Colonic mucosa (tissue), 4 donors: ENCODE measurements around the gene PACSIN2. TPM values are rescaled to one million over a fixed set of nuclear protein-coding genes. Genes with fewer than 3 reads are reported as not detected.
"Not testable (repeated sequence)": the region's sequence is repeated elsewhere in the genome, so short reads cannot be mapped to it uniquely, and the experiment has no call there.

Experiments used
- DNase-seq: peaks from one replicate; pipeline ENCODE4 v3.0.0-alpha.2; 2020
- H3K27ac ChIP-seq: fragments of 200-600 bp; one replicate; pipeline ENCODE4 v1.8.0; 2021
- H3K27me3 ChIP-seq: fragments of 200-600 bp; one replicate; pipeline ENCODE4 v1.8.0; 2021
- H3K36me3 ChIP-seq: fragments of 200-600 bp; one replicate; pipeline ENCODE4 v1.8.0; 2021
- H3K4me1 ChIP-seq: fragments of 200-600 bp; one replicate; pipeline ENCODE4 v1.8.0; 2021; ENCODE audit warnings: mild to moderate bottlenecking
- H3K4me3 ChIP-seq: fragments of 200-600 bp; one replicate; pipeline ENCODE4 v1.8.0; 2021
- H3K9ac ChIP-seq, 2 donors: one replicate each; pipeline ENCODE4 v1.7.0; 2013; ENCODE audit warnings: control low read depth in 2 of 2, low read depth in 2 of 2, low read length in 2 of 2
- H3K9me3 ChIP-seq: fragments of 200-600 bp; one replicate; pipeline ENCODE4 v1.8.0; 2021
- CTCF ChIP-seq: fragments of 200-600 bp; IDR thresholded peaks from one replicate; pipeline ENCODE4 v1.8.0; 2022; ENCODE audit warnings: antibody characterized with exemption, mild to moderate bottlenecking
- intact Hi-C: fragments of 100-400 bp; cut with DNase I; formaldehyde crosslinking; loops from one replicate; pipeline ENCODE4 v1.14.1; 2022
- total RNA-seq, 2 donors: library from RNA; stranded (reverse); fragmentation: NEBNext Ultra II Directional in 1 of 2; extraction: Animal tissue kit (Norgen Biotek cat#: 25700) in 1 of 2; gene quantifications; one replicate each; pipeline ENCODE4 v1.2.1, GENCODE V29; 2021
- donor health status: healthy.
- donor health status: DM: no; HTN: no; CAD: no.
- donor health status: DM: no; HTN: no; CAD: no.

PACSIN2 gene
- total RNA-seq, 2 donors from 2014 or later, result 143 to 160 TPM

GRCh38 chr22:42922374-42923191, 92.4 kb downstream of the PACSIN2 start:
- no peak for TF ChIP-seq CTCF
- H3K4me3 ChIP-seq, result no peak overlapping the region
- no peak for DNase-seq
- H3K27me3 ChIP-seq, result no peaks in the 10 kb centered on the region
- H3K27ac ChIP-seq, result no peak overlapping the region
- H3K9me3 ChIP-seq, result no peaks in the 10 kb centered on the region
- intact Hi-C loops, result no loop called here
- no peak overlapping the region for H3K9ac ChIP-seq
- H3K36me3 ChIP-seq, result no peaks in the 10 kb centered on the region
- H3K4me1 ChIP-seq, result peaks cover 3% of the 10 kb centered on the region

DNA sequence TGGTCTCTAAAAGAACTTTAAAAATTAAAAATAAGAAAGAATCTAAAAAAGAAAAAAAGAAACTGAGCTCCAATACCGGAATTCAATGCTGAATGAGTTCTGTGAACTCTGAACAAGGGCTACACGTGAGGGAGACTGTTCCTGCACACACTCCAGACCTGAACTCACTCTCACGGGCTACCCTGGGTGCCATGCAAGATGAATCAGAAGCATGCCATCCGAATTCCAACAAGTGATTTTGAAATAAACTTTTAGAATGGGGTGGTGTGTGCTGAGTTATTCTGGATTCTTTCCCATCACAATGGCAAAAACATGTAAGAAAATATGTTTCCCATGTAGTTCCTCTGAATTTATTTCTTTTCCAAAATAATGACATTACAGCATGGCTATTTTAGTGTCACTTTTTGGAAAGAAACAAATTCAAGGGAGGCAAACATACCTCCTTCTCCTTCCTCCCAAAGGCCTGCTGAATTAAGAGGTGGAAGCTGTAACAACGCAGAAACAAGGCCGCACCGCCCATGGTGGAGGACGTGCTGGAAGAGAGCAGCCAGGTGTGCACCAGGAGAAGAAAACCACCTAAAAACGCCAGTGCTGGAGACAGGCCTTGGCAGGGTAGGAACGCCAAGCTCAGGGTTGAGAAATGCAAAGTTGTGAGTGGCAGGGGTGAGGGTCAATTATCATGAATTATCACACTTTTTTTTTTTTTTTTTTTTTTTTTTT, 94.7 kb downstream of the PACSIN2 start:
- DNase-seq, result no peak
- Histone ChIP-seq H3K9ac (no peak overlapping the region), H3K4me3 (no peak overlapping the region), H3K27me3 (no peaks in the 10 kb centered on the region), H3K4me1 (peaks cover 3% of the 10 kb centered on the region), H3K27ac (no peak overlapping the region), H3K9me3 (no peaks in the 10 kb centered on the region), H3K36me3 (no peaks in the 10 kb centered on the region)
- intact Hi-C loops, result no loop called here
- no peak for TF ChIP-seq CTCF

DNA sequence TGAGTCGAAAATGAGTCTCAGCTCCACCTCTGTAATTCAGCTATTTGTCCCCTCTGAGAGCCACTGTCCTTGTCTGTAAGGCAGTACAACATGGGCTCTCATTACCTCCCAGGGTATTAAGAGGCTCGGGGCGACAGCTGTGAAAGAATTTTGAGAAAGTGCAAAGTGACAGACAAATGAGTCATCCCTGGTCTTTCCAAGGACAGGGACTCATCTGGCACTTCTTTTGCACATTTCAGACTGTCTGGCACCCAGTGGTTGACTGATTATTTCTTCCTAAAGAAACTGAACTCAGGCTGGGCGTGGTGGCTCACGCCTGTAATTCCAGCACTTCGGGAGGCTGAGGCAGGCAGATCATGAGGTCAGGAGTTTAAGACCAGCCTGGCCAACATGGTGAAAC, 95.8 kb downstream of the PACSIN2 start:
- Histone ChIP-seq H3K27ac (no peak overlapping the region), H3K9ac (no peak overlapping the region), H3K4me3 (no peak overlapping the region), H3K9me3 (no peaks in the 10 kb centered on the region), H3K36me3 (no peaks in the 10 kb centered on the region), H3K4me1 (peaks cover 3% of the 10 kb centered on the region), H3K27me3 (no peaks in the 10 kb centered on the region)
- DNase-seq, result no peak
- intact Hi-C loops, result no loop called here
- TF ChIP-seq CTCF, result no peak

DNA sequence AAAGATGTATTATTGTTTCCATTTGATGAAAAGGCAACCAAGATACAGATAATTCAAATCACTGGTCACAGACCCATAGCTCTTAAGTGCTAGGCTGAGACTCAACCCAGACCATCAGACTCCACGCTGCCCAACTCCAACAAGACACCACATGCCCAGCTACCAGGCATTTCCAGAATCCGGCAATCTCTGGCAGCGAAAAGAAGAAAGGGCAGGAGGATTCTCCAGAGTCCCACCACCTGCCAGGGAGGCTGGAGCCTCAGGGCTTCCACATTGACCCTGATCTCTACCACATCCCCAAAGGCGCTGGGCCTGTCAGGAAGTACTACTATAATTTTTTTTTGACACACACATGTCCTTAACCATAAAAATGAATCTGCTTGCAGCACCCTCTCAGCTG, 96.4 kb downstream of the PACSIN2 start:
- DNase-seq, result no peak
- no peaks in the 10 kb centered on the region for H3K9me3 ChIP-seq
- no peaks in the 10 kb centered on the region for H3K36me3 ChIP-seq
- peaks cover 7% of the 10 kb centered on the region for H3K4me1 ChIP-seq
- no peak for TF ChIP-seq CTCF
- H3K27me3 ChIP-seq, result no peaks in the 10 kb centered on the region
- intact Hi-C loops, result no loop called here
- no peak overlapping the region for H3K4me3 ChIP-seq
- no peak overlapping the region for H3K9ac ChIP-seq
- H3K27ac ChIP-seq, result no peak overlapping the region

- intact Hi-C loops, H3K27me3 ChIP-seq, H3K27ac ChIP-seq, H3K36me3 ChIP-seq, H3K9me3 ChIP-seq, H3K9ac ChIP-seq, H3K4me1 ChIP-seq, H3K4me3 ChIP-seq, DNase-seq: not testable (repeated sequence)
These were observed 97.6 kb downstream of the PACSIN2 start for GRCh38 chr22:42917358-42917757.
